Measurements from ENCODE around the gene PCED1B.

GRCh38 chr12:47264951-47265350 is 185.5 kb downstream of the PCED1B start:
- TF ChIP-seq CTCF (IDR thresholded peaks at IDR 0.05) (no peak), POLR2A (IDR thresholded peaks at IDR 0.05) (no peak)
